ENCODE data around the gene E4F1. TPM values are rescaled to one million over a fixed set of nuclear protein-coding genes. Genes with fewer than 3 reads are reported as not detected.

Gene E4F1
- total and polyA plus RNA-seq, 2 of the 8 experiments (the other 6 are each of a cell fraction or from before 2014, with no cell fraction given), result 22.2 to 27.0 TPM

- peak in 1 of 3 experiments; percentile 14; a peak in 1 of 4 replicates for TF ChIP-seq CTCF (IDR thresholded peaks at IDR 0.05; ENCODE audit: control extremely low read depth in 1 of 3, insufficient read depth in 1 of 3, low read depth in 1 of 3, low read length in 3 of 3)
- TF ChIP-seq EZH2 (IDR thresholded peaks at IDR 0.05; ENCODE audit: low read depth, low read length, severe bottlenecking), result no peak
- peak in 1 of 2 experiments; percentile 99; a peak in 2 of 3 replicates for TF ChIP-seq POLR2A (IDR thresholded peaks at IDR 0.05; ENCODE audit: control extremely low read depth in 1 of 2, low read depth in 2 of 2, low read length in 2 of 2)
- TF ChIP-seq RXRA (IDR thresholded peaks at IDR 0.05; ENCODE audit: insufficient read depth, low read depth, low read length), result no peak
- peak; percentile 92 for TF ChIP-seq CEBPB (IDR thresholded peaks at IDR 0.05; ENCODE audit: low read depth, low read length)
- no peak for TF ChIP-seq SAP30 (IDR thresholded peaks at IDR 0.05; ENCODE audit: insufficient read depth, insufficient replicate concordance, low read length)
- TF ChIP-seq EP300 (IDR thresholded peaks at IDR 0.05; ENCODE audit: borderline replicate concordance in 1 of 2, low read depth in 2 of 2, low read length in 2 of 2), result peak in 1 of 2 experiments; percentile 48; a peak in 1 of 3 replicates
- no peak for TF ChIP-seq SP2 (IDR thresholded peaks at IDR 0.05; ENCODE audit: low read length)
- TF ChIP-seq RFX5 (IDR thresholded peaks at IDR 0.05; ENCODE audit: borderline replicate concordance, low read depth, low read length), result no peak
- peak; percentile 98 for TF ChIP-seq TAF1 (IDR thresholded peaks at IDR 0.05; ENCODE audit: low read depth, low read length)
- no peak for TF ChIP-seq CTBP2 (IDR thresholded peaks at IDR 0.05; ENCODE audit: borderline replicate concordance, insufficient read depth, insufficient read length, low read length)
- no peak for TF ChIP-seq NANOG (IDR thresholded peaks at IDR 0.05; ENCODE audit: insufficient read depth, low read depth, low read length, poor library complexity, severe bottlenecking)
- TF ChIP-seq SIX5 (IDR thresholded peaks at IDR 0.05; ENCODE audit: low read depth, low read length), result no peak
- TF ChIP-seq KDM4A (IDR thresholded peaks at IDR 0.05; ENCODE audit: low read depth, low read length, severe bottlenecking), result peak; percentile 63
- TF ChIP-seq POU5F1 (IDR thresholded peaks at IDR 0.05; ENCODE audit: low read depth, low read length), result no peak
- TF ChIP-seq RBBP5 (IDR thresholded peaks at IDR 0.05; ENCODE audit: borderline replicate concordance, low read depth, low read length), result no peak
- no peak; the same call in 1 of the 2 replicates for TF ChIP-seq BRCA1 (IDR thresholded peaks at IDR 0.05; ENCODE audit: low read depth, low read length)
- no peak for TF ChIP-seq KDM1A (IDR thresholded peaks at IDR 0.05; ENCODE audit: borderline replicate concordance, low read length)
- no peak for TF ChIP-seq RAD21 (IDR thresholded peaks at IDR 0.05 in 1 of 2, conservative IDR thresholded peaks at IDR 0.05 in 1 of 2; ENCODE audit: low read depth in 2 of 2, low read length in 2 of 2)
- peak; percentile 94 for TF ChIP-seq TAF7 (optimal IDR thresholded peaks at IDR 0.05; ENCODE audit: borderline replicate concordance, low read depth, low read length)
- TF ChIP-seq SIRT6 (IDR thresholded peaks at IDR 0.05; ENCODE audit: low read length), result no peak
Measured at GRCh38 chr16:2223221-2223941, at the start of gene E4F1 (continued).
